GM23338 (cell line): ENCODE measurements around the gene MUS81. TPM values are rescaled to one million over a fixed set of nuclear protein-coding genes. Genes with fewer than 3 reads are reported as not detected.

ENCODE experiments used
- ATAC-seq: fragments of 200-7000 bp; cut with Tn5 transposase; 3 replicates; pipeline ENCODE4 v1.9.1; 2020
- DNase-seq: peaks from one replicate; pipeline ENCODE4 v3.0.0-alpha.2; 2015; ENCODE audit warnings: low spot score
- H2AFZ ChIP-seq: fragments of 200-600 bp; sonication (generic); 2 replicates; pipeline ENCODE4 v1.8.0; 2016; ENCODE audit warnings: antibody characterized with exemption, mild to moderate bottlenecking, moderate library complexity
- H3F3A ChIP-seq: fragments of 200-600 bp; sonication (generic); replicated peaks from 2 replicates; pipeline ENCODE4 v1.8.0; 2017; ENCODE audit warnings: antibody characterized with exemption, mixed run types, low read depth
- H3K27ac ChIP-seq: fragments of 200-600 bp; sonication (generic); 2 replicates; pipeline ENCODE4 v1.6.1; 2016; ENCODE audit warnings: low read depth
- H3K27me3 ChIP-seq: fragments of 200-600 bp; sonication (generic); 2 replicates; pipeline ENCODE4 v1.8.0; 2016; ENCODE audit warnings: mild to moderate bottlenecking, mixed run types, moderate library complexity; ENCODE audit not compliant: insufficient read depth
- H3K36me3 ChIP-seq: fragments of 200-600 bp; sonication (generic); 2 replicates; pipeline ENCODE4 v1.8.0; 2016; ENCODE audit warnings: mild to moderate bottlenecking; ENCODE audit not compliant: insufficient read depth
- H3K4me1 ChIP-seq: fragments of 200-600 bp; sonication (generic); 2 replicates; pipeline ENCODE4 v1.8.0; 2016; ENCODE audit warnings: mild to moderate bottlenecking, moderate library complexity; ENCODE audit not compliant: insufficient read depth
- H3K4me2 ChIP-seq: fragments of 200-600 bp; sonication (generic); 2 replicates; pipeline ENCODE4 v1.7.1; 2017; ENCODE audit warnings: mixed run types
- H3K4me3 ChIP-seq: fragments of 200-600 bp; sonication (generic); 2 replicates; pipeline ENCODE4 v1.6.1; 2016; ENCODE audit warnings: mixed run types
- H3K79me2 ChIP-seq: fragments of 200-600 bp; sonication (generic); replicated peaks from 2 replicates; pipeline ENCODE4 v1.8.0; 2017; ENCODE audit warnings: mild to moderate bottlenecking; ENCODE audit not compliant: insufficient read depth
- H3K9me2 ChIP-seq: fragments of 200-600 bp; sonication (generic); 2 replicates; pipeline ENCODE4 v1.8.0; 2017; ENCODE audit not compliant: insufficient read depth
- H4K20me1 ChIP-seq: fragments of 200-600 bp; sonication (generic); replicated peaks from 2 replicates; pipeline ENCODE4 v1.8.0; 2017; ENCODE audit warnings: mild to moderate bottlenecking; ENCODE audit not compliant: insufficient read depth
- H3K27ac Mint-ChIP-seq: 2 replicates; pipeline ENCODE4 v1.8.0; 2020; ENCODE audit warnings: inconsistent platforms, mild to moderate bottlenecking, moderate library complexity, mixed read lengths
- H3K27me3 Mint-ChIP-seq: 3 replicates; pipeline ENCODE4 v1.8.0; 2022; ENCODE audit warnings: low read depth, mild to moderate bottlenecking, moderate library complexity, mixed read lengths, inconsistent platforms; ENCODE audit not compliant: insufficient read depth, poor library complexity
- H3K36me3 Mint-ChIP-seq: 3 replicates; pipeline ENCODE4 v1.8.0; 2021; ENCODE audit warnings: low read depth, mild to moderate bottlenecking, inconsistent platforms, moderate library complexity, mixed read lengths
- H3K4me1 Mint-ChIP-seq: 3 replicates; pipeline ENCODE4 v1.8.0; 2020; ENCODE audit warnings: mild to moderate bottlenecking, inconsistent platforms, mixed read lengths
- H3K4me3 Mint-ChIP-seq: 3 replicates; pipeline ENCODE4 v1.8.0; 2021; ENCODE audit warnings: moderate library complexity, mild to moderate bottlenecking, inconsistent platforms, mixed read lengths
- H3K9me3 Mint-ChIP-seq: 3 replicates; pipeline ENCODE4 v1.8.0; 2020; ENCODE audit warnings: moderate library complexity, mild to moderate bottlenecking, inconsistent platforms, mixed read lengths
- CREB1 ChIP-seq: fragments of 250-450 bp; sonication (Bioruptor Pico); IDR thresholded peaks from 2 replicates; pipeline ENCODE4 v1.5.0; 2020; ENCODE audit warnings: low read depth, mild to moderate bottlenecking, moderate library complexity
- CTCF ChIP-seq, 2 experiments: fragments of 200-600 bp in 1 of 2; sonication (generic) in 1 of 2; conservative IDR thresholded peaks; 2 replicates each; pipeline versions ENCODE4 v1.5.1 to v1.6.1; 2016 to 2017; ENCODE audit warnings: antibody characterized with exemption in 2 of 2, low read depth in 2 of 2, mild to moderate bottlenecking in 2 of 2, moderate library complexity in 1 of 2
- ETS1 ChIP-seq: IDR thresholded peaks from 2 replicates; pipeline ENCODE4 v1.6.1; 2016; ENCODE audit warnings: antibody characterized with exemption
- EZH2 ChIP-seq: fragments of 200-600 bp; sonication (generic); IDR thresholded peaks from one replicate; pipeline ENCODE4 v1.8.0; 2017; ENCODE audit warnings: antibody characterized with exemption, mild to moderate bottlenecking, low read depth; ENCODE audit not compliant: unreplicated experiment
- EZH2phosphoT487 ChIP-seq: fragments of 200-600 bp; sonication (generic); IDR thresholded peaks from one replicate; pipeline ENCODE4 v1.8.1; 2018; ENCODE audit warnings: antibody characterized with exemption; ENCODE audit not compliant: unreplicated experiment
- JUNB ChIP-seq: IDR thresholded peaks from one replicate; pipeline ENCODE4 v1.6.1; 2016; ENCODE audit warnings: antibody characterized with exemption; ENCODE audit not compliant: unreplicated experiment
- NANOG ChIP-seq: IDR thresholded peaks from 2 replicates; pipeline ENCODE4 v1.6.1; 2016; ENCODE audit warnings: antibody characterized with exemption, borderline replicate concordance
- POLR2AphosphoS5 ChIP-seq: IDR thresholded peaks from 2 replicates; pipeline ENCODE4 v1.6.1; 2016; ENCODE audit warnings: antibody characterized with exemption, low read depth
- REST ChIP-seq: IDR thresholded peaks from one replicate; pipeline ENCODE4 v1.6.1; 2018; ENCODE audit warnings: antibody characterized with exemption; ENCODE audit not compliant: unreplicated experiment
- STAT1 ChIP-seq: IDR thresholded peaks from one replicate; pipeline ENCODE4 v1.6.1; 2016; ENCODE audit warnings: antibody characterized with exemption; ENCODE audit not compliant: unreplicated experiment
- ZNF114 ChIP-seq: fragments of 250-450 bp; sonication (Bioruptor Pico); IDR thresholded peaks from 2 replicates; pipeline ENCODE4 v1.5.0; 2020; ENCODE audit warnings: mild to moderate bottlenecking, moderate library complexity
- ZNF331 ChIP-seq: fragments of 250-450 bp; sonication (Bioruptor Pico); IDR thresholded peaks from 2 replicates; pipeline ENCODE4 v1.5.0; 2020; ENCODE audit warnings: low read depth, mild to moderate bottlenecking, moderate library complexity
- ZNF462 ChIP-seq: fragments of 250-450 bp; sonication (Bioruptor Pico); IDR thresholded peaks from 2 replicates; pipeline ENCODE4 v1.5.0; 2020; ENCODE audit warnings: mild to moderate bottlenecking, moderate library complexity
- polyA plus RNA-seq: library from polyadenylated mRNA; unstranded; fragments of >200 nt; fragmentation: Nextera tagmentation; extraction: Ambion mirVana; gene quantifications from 2 replicates; pipeline ENCODE4 v1.2.1, GENCODE V29; 2016
- total RNA-seq: library from RNA; depleted of rRNA; stranded (reverse); fragments of >200 nt; shearing (Covaris generic); gene quantifications from 2 replicates; pipeline ENCODE4 v1.2.3, GENCODE V29; 2014

Gene MUS81
- total and polyA plus RNA-seq, 2 experiments from 2014 or later: 38.5 to 48.6 TPM

GRCh38 chr11:65855927-65856363 lies 4.3 kb upstream of the MUS81 start:
- peaks cover 28% of the 10 kb centered on the region for H3K36me3 ChIP-seq
- H3K27ac ChIP-seq: 0 out of 2 replicates have a peak overlapping the region, but pooled peaks have one; percentile 74
- peaks cover 53% of the 10 kb centered on the region for H3K27me3 Mint-ChIP-seq
- H3K9me3 Mint-ChIP-seq: peaks cover 16% of the 10 kb centered on the region
- peaks cover 25% of the 10 kb centered on the region for H3K4me1 Mint-ChIP-seq
- H3K4me3 ChIP-seq: peak overlapping the region; percentile 93
- H4K20me1 ChIP-seq: peaks cover 33% of the 10 kb centered on the region
- H3K27me3 ChIP-seq: no peaks in the 10 kb centered on the region
- TF ChIP-seq STAT1 (no peak), JUNB (no peak), POLR2AphosphoS5 (no peak), REST (no peak), CREB1 (CRISPR knock-in tag) (no peak), ZNF114 (CRISPR knock-in tag) (no peak), NANOG (no peak), ZNF462 (no peak), EZH2phosphoT487 (no peak), CTCF (conservative IDR thresholded peaks at IDR 0.05; ENCODE audit: low read depth in 2 of 2) (no peak), ETS1 (no peak), ZNF331 (CRISPR knock-in tag) (no peak), EZH2 (no peak)
- peak overlapping the region; percentile 95 for H3K4me2 ChIP-seq
- no peak overlapping the region for H2AFZ ChIP-seq
- H3K9me2 ChIP-seq: no peaks in the 10 kb centered on the region
- H3F3A ChIP-seq: peaks cover 62% of the 10 kb centered on the region
- peak overlapping the region; percentile 80 for H3K27ac Mint-ChIP-seq
- DNase-seq (no peak), ATAC-seq (no peak)
- H3K4me1 ChIP-seq: peaks cover 3% of the 10 kb centered on the region; the same call in 1 of the 2 replicates
- peaks cover 41% of the 10 kb centered on the region for H3K79me2 ChIP-seq
- peaks cover 59% of the 10 kb centered on the region for H3K36me3 Mint-ChIP-seq
- H3K4me3 Mint-ChIP-seq: peak overlapping the region; percentile 90
